GM21423 (cell line): ENCODE data around the gene IQGAP2.
"Not testable (repeated sequence)": the region's sequence is repeated elsewhere in the genome, so short reads cannot be mapped to it uniquely, and the experiment has no call there.

Experiments
- ATAC-seq: cut with Tn5 transposase; IDR thresholded peaks from one replicate; pipeline ENCODE4 v1.9.1; 2021; ENCODE audit warnings: mild to moderate bottlenecking, moderate library complexity; ENCODE audit not compliant: unreplicated experiment

The IQGAP2 gene

GRCh38 chr5:76728965-76729364, 325.9 kb downstream of the IQGAP2 start:
- ATAC-seq, result no peak

GRCh38 chr5:76729373-76730290, 326.5 kb downstream of the IQGAP2 start:
- no peak for ATAC-seq

DNA sequence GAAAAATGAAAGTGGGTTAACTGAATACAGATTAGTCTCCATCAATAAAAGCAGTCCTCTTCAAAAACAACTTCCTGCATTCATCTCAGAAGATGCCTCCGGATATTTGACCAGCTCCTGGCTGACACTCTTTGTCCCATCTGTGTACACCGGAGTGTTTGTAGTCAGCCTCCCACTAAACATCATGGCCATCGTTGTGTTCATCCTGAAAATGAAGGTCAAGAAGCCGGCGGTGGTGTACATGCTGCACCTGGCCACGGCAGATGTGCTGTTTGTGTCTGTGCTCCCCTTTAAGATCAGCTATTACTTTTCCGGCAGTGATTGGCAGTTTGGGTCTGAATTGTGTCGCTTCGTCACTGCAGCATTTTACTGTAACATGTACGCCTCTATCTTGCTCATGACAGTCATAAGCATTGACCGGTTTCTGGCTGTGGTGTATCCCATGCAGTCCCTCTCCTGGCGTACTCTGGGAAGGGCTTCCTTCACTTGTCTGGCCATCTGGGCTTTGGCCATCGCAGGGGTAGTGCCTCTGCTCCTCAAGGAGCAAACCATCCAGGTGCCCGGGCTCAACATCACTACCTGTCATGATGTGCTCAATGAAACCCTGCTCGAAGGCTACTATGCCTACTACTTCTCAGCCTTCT, 329.4 kb downstream of the IQGAP2 start:
- no peak for ATAC-seq

GRCh38 chr5:76733049-76733417, 329.9 kb downstream of the IQGAP2 start:
- peak; percentile 57 for ATAC-seq

DNA sequence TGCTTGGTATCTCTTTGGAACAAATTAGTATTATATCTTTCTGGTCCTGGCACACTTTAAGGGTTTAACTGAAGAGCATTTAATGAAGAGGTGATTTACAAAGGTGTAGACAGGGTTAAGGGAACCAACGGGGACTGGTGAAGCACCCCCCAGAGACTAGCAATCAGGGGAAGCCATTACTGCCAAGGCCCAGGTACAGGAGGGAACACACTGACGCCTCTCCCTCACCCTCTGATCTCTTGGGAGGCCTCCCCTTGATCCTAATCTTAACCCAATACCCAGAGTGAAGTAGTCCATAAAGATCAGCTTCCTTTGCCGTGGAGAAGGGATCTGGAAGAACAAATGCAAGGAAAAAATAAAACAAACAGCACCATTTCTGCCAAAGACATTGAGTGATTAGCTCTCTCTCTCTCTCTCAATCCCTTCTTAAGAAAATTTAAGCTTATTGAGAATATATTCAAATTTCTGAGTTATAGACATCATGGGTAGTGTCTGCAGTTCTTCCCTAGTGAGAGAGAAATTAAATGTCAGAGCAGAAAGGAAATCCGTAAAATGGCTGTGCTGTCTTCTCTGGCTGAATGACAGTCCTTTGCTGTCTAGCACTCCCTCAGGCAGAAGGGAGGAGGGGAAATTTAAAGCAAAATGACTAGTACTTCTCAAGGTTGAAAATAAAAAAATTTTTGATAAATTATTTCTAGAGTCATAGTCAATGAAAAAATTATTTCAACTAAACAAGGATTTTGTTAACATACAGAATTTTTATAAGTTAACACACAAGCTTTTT, 332.9 kb downstream of the IQGAP2 start:
- ATAC-seq, result no peak

DNA sequence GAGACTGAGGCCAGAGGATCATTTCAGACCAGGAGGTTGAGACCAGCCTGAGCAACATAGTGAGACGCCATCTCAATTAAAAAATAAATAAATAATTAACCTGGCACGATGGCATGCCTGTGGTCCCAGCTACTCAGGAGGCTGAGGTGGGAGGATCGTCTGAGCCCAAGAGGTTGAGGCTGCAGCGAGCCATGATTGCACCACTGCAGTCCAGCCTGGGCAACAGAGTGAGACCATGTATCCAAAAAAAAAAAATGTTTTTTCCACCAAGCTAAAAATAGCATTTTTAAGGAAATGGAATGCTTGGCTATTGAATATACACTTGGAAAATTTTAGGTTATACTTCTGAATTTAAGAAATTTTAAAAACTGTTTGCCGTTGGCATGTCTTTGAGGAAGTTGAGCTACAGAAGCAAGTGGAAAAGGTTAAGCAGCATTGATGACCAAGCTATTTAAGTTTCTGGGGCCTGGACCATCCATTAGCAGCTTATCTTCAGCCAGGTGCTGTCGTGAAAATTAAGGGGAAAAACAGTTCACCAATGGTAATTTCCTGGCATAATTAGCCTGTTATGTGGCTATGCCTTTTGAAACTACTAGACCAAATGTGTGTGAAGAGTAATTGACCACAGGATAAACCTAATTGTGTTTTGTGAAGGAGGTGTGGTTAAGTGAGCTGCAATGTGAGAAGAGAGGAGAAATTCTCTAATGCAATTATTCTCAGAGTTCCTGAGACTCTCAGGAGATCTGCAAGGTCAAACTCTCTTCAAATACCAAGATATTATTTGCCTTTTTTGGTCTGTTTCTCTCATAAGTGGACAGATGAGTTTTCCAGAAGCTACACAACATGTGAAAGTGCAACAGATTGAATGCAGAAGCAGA, 333.8 kb downstream of the IQGAP2 start:
- peak; percentile 30 for ATAC-seq

DNA sequence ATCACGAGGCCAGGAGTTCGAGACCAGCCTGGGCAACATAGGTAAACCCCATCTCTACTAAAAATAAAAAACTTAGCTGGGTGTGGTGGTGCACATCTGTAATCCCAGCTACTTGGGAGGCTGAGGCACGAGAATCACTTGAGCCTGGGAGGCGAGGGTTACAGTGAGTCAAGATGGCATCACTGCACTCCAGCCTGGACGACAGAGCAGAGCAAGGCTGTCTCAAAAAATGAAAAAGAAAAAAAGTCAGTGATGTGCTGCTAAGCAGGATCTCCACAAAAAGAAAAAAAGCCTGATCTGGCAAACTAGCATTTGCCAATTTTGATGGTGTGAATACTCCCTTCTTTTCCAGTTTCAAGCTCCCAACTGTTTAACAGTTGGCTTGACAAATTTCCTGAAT, 334.8 kb downstream of the IQGAP2 start:
- no peak for ATAC-seq

GRCh38 chr5:76741506-76741905, 338.4 kb downstream of the IQGAP2 start:
- not testable (repeated sequence) for ATAC-seq

DNA sequence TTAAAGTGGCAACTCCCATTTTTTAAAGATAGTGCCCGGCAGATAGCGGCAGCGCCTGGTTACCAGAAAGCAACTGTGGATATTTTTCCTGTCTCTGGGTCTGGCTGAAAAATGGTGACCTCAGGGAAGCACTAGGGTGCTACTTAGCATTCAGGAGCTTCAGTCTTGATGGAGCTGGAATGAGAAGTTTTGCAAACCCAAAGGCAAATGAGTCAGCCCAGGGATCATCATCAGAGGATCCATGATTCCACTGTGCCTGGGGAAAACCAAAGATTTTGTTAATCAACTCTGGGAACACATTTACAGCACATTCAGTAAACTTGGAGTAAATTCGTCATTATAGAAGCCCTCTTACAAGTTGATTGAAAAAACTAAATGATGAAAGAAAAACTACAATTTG, 339.5 kb downstream of the IQGAP2 start:
- no peak for ATAC-seq

GRCh38 chr5:76744632-76745031, 341.5 kb downstream of the IQGAP2 start:
- no peak for ATAC-seq

- no peak for ATAC-seq
Measured at GRCh38 chr5:76745670-76746069, 342.6 kb downstream of the IQGAP2 start.

GRCh38 chr5:76746677-76747076, 343.6 kb downstream of the IQGAP2 start:
- ATAC-seq, result no peak

DNA sequence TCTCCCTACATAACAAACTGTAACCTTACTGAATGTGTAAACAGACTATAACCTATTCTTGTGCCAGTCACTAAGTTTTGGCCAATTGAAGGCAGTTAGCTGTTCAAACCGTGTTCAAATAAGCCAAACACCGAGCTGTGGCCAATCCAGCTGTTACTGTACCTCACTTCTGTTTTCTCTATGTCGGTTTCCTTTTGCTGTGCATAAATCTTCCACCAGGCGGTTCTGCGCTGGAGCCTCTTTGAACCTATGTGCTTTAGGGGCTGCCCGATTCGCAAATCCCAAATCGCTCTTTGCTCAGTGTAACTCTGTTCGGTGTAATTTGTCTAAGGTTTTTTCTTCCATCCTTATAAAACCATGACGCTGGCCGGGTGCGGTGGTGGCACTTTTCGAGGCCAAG, 344.6 kb downstream of the IQGAP2 start:
- ATAC-seq, result no peak

- no peak for ATAC-seq
Measured at GRCh38 chr5:76751291-76751690, 348.2 kb downstream of the IQGAP2 start.

DNA sequence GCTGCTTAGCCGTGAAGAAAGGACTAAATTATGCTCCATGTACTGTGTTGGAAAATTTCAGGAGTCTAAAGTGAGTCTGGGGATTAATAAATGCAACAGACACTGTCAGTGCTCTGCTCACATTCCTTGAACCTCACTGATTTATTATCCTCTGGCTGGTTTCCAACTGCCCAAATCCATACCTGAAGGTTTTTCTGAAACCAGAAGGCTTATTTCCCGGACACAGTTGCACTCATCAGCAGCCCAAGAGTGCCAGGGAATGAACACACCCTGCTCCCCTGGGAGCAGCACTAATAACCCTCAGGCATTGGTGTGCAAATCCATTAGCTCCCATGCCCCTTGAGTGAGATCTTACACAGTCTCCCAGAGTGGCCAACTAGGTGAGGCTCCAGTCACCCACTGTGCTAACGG, 351.6 kb downstream of the IQGAP2 start:
- no peak for ATAC-seq

- ATAC-seq, result no peak
Measured at GRCh38 chr5:76755779-76756637, 352.9 kb downstream of the IQGAP2 start.

GRCh38 chr5:76757049-76757448, 354.0 kb downstream of the IQGAP2 start:
- ATAC-seq, result no peak
